Measurements from ENCODE around the gene ABLIM1. TPM values are rescaled to one million over a fixed set of nuclear protein-coding genes. Genes with fewer than 3 reads are reported as not detected.

ABLIM1 gene
- total and polyA plus RNA-seq, 2 of the 4 experiments (the other 2 are of a cell fraction), result 7.7 to 9.9 TPM

DNA sequence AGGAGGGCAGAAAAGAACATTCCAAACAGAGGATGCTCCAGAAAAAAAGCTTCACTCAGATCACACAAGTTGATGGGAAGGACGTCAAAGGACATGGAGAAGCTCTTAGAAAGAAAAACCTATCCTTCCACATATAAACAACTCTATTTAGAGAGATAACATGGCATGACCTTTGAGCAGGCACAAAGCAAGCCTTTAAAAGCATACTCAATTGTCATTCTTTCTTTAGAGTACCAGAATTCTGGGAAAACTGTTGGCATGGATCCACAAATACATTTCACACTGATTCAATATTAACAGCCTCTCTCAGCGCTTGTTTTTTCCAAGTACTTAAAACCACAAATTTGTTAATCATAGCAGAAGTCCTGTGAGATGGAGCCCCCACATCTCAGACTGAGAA, 7.3 kb upstream of the ABLIM1 start:
- dilution Hi-C loops (cut with HindIII; ENCODE audit: low sequenced_read_pairs, unreplicated experiment), result no loop called here
- no peak overlapping the region for H4K8ac ChIP-seq (ENCODE audit: low read depth in 2 of 2, low read length in 2 of 2)
- H3K4me2 ChIP-seq (ENCODE audit: low read depth, low read length), result no peak overlapping the region
- no peak overlapping the region for H3K14ac ChIP-seq (replicated peaks; ENCODE audit: low read depth, low read length)
- no peaks in the 10 kb centered on the region for H4K20me1 ChIP-seq (ENCODE audit: insufficient read depth, low read length)
- no TSS peak for BruUV-seq (replicated peaks)
- no peaks in the 10 kb centered on the region; a peak in 1 of 4 replicates for H3K79me1 ChIP-seq (ENCODE audit: low read depth in 1 of 2, low read length in 2 of 2)
- ChIA-PET POLR2A (ENCODE audit: unreplicated experiment) (interaction anchor here (0.7 kb wide), 1 partner anchor 83 kb away, joined by 3 read pairs; no protein-coding TSS in a partner anchor), CTCF (no interaction called here)
- in situ Hi-C loops (cut with MboI; ENCODE audit: low sequenced_read_pairs), result no loop called here
- no peak overlapping the region for H3K18ac ChIP-seq (ENCODE audit: low read depth, low read length)
- no peak overlapping the region for H3K4me3 ChIP-seq (ENCODE audit: insufficient read depth, low read depth, low read length)
- no peak overlapping the region for H4K91ac ChIP-seq (ENCODE audit: insufficient read depth, low read depth, low read length)
- no peak overlapping the region for H2AK9ac ChIP-seq (replicated peaks; ENCODE audit: low read depth, low read length, poor library complexity)
- no peak overlapping the region for H2AFZ ChIP-seq (replicated peaks; ENCODE audit: low read length, poor library complexity)
- no peak overlapping the region for H3K4ac ChIP-seq (ENCODE audit: low read depth, low read length)
- no peak overlapping the region for H3K27ac ChIP-seq (ENCODE audit: insufficient read depth, low read length)
- H4K5ac ChIP-seq (ENCODE audit: low read depth, low read length), result no peak overlapping the region
- no peaks in the 10 kb centered on the region for H3K4me1 ChIP-seq (ENCODE audit: control insufficient read depth, insufficient read depth, low read length)
- no peak overlapping the region for H3K56ac ChIP-seq (ENCODE audit: extremely low read depth, insufficient read depth, low read length)
- no peak for TF ChIP-seq RFX5 (IDR thresholded peaks at IDR 0.05; ENCODE audit: low read depth, low read length)
- TF ChIP-seq MAFK (IDR thresholded peaks at IDR 0.05; ENCODE audit: low read depth, low read length), result no peak
- no peak for TF ChIP-seq CEBPB (IDR thresholded peaks at IDR 0.05; ENCODE audit: low read depth, low read length)
- no peak for TF ChIP-seq MXI1 (IDR thresholded peaks at IDR 0.05; ENCODE audit: borderline replicate concordance, low read depth, low read length)
- no peak for TF ChIP-seq POLR2A (IDR thresholded peaks at IDR 0.05; ENCODE audit: low read depth, low read length)
- TF ChIP-seq, protein P1, sequence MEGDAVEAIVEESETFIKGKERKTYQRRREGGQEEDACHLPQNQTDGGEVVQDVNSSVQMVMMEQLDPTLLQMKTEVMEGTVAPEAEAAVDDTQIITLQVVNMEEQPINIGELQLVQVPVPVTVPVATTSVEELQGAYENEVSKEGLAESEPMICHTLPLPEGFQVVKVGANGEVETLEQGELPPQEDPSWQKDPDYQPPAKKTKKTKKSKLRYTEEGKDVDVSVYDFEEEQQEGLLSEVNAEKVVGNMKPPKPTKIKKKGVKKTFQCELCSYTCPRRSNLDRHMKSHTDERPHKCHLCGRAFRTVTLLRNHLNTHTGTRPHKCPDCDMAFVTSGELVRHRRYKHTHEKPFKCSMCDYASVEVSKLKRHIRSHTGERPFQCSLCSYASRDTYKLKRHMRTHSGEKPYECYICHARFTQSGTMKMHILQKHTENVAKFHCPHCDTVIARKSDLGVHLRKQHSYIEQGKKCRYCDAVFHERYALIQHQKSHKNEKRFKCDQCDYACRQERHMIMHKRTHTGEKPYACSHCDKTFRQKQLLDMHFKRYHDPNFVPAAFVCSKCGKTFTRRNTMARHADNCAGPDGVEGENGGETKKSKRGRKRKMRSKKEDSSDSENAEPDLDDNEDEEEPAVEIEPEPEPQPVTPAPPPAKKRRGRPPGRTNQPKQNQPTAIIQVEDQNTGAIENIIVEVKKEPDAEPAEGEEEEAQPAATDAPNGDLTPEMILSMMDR (conservative IDR thresholded peaks at IDR 0.05; ENCODE audit: low read depth, low read length), result no peak
- no peak for TF ChIP-seq FOS (IDR thresholded peaks at IDR 0.05; ENCODE audit: low read depth, low read length)
- no peak for TF ChIP-seq SMC3 (IDR thresholded peaks at IDR 0.05; ENCODE audit: low read depth, low read length)
- no peak for TF ChIP-seq RCOR1 (IDR thresholded peaks at IDR 0.05; ENCODE audit: insufficient replicate concordance, low read length)
- TF ChIP-seq, protein P2, sequence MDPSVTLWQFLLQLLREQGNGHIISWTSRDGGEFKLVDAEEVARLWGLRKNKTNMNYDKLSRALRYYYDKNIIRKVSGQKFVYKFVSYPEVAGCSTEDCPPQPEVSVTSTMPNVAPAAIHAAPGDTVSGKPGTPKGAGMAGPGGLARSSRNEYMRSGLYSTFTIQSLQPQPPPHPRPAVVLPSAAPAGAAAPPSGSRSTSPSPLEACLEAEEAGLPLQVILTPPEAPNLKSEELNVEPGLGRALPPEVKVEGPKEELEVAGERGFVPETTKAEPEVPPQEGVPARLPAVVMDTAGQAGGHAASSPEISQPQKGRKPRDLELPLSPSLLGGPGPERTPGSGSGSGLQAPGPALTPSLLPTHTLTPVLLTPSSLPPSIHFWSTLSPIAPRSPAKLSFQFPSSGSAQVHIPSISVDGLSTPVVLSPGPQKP (IDR thresholded peaks at IDR 0.05; ENCODE audit: borderline replicate concordance, low read depth, low read length), result no peak
- no peak overlapping the region for H2BK15ac ChIP-seq (ENCODE audit: low read depth, low read length)
- H2BK5ac ChIP-seq (ENCODE audit: low read depth, low read length, poor library complexity, severe bottlenecking), result no peak overlapping the region
- H2BK120ac ChIP-seq (ENCODE audit: low read depth, low read length), result no peak overlapping the region
- H2AK5ac ChIP-seq (ENCODE audit: low read depth, low read length), result no peak overlapping the region
- peaks cover 5% of the 10 kb centered on the region; the same call in 1 of the 2 replicates for H3K9me3 ChIP-seq (ENCODE audit: control insufficient read depth, insufficient read depth, low read length)
- H3K9me1 ChIP-seq (ENCODE audit: insufficient read depth, low read length), result no peaks in the 10 kb centered on the region
- WGBS, 2 experiments (ENCODE audit: extremely low coverage in 2 of 2, insufficient read length in 1 of 2), result 40% methylated on average over 1 of the region's 2 CpGs; no CpG with 5 or more reads in 1 of the 2 experiments
- H3K27me3 ChIP-seq (ENCODE audit: control insufficient read depth, insufficient read depth, low read length), result peaks cover 17% of the 10 kb centered on the region
- H3K23ac ChIP-seq (ENCODE audit: low read depth, low read length), result no peak overlapping the region
- H3K36me3 ChIP-seq (ENCODE audit: control insufficient read depth, insufficient read depth, low read length), result no peaks in the 10 kb centered on the region
- no peak overlapping the region for H3K9ac ChIP-seq (ENCODE audit: low read depth, low read length)
- no peak overlapping the region for H2BK20ac ChIP-seq (ENCODE audit: low read depth, low read length)
- no peak for ATAC-seq (ENCODE audit: low read depth)
- no peak for DNase-seq
- intact Hi-C loops (cut with micrococcal nuclease), result no loop called here

All from IMR-90 (cell line).